HEK293 (cell line): ENCODE results near the gene TMEM140.

Experiments used
- BCL11A ChIP-seq: fragments of 450-650 bp; formaldehyde crosslinking; IDR thresholded peaks from 2 replicates; pipeline ENCODE4 v1.5.1; 2016; ENCODE audit warnings: low read depth, missing biosample characterization, missing genetic modification characterization
- BCL6B ChIP-seq: fragments of 450-650 bp; formaldehyde crosslinking; IDR thresholded peaks from 2 replicates; pipeline ENCODE4 v1.5.1; 2017; ENCODE audit warnings: missing biosample characterization, missing genetic modification characterization
- FEZF1 ChIP-seq: fragments of 450-650 bp; formaldehyde crosslinking; IDR thresholded peaks from 2 replicates; pipeline ENCODE4 v1.5.1; 2016; ENCODE audit warnings: missing biosample characterization, missing genetic modification characterization
- GLI2 ChIP-seq: fragments of 450-650 bp; formaldehyde crosslinking; IDR thresholded peaks from 2 replicates; pipeline ENCODE4; 2017; ENCODE audit warnings: missing biosample characterization, missing genetic modification characterization, low read depth, borderline replicate concordance
- KLF7 ChIP-seq: fragments of 450-650 bp; formaldehyde crosslinking; IDR thresholded peaks from 2 replicates; pipeline ENCODE4 v1.5.1; 2016; ENCODE audit warnings: missing biosample characterization, missing genetic modification characterization, borderline replicate concordance
- PRDM10 ChIP-seq: fragments of 450-650 bp; formaldehyde crosslinking; IDR thresholded peaks from 2 replicates; pipeline ENCODE4 v1.5.1; 2016; ENCODE audit warnings: missing biosample characterization, missing genetic modification characterization
- SP7 ChIP-seq: fragments of 450-650 bp; formaldehyde crosslinking; IDR thresholded peaks from 2 replicates; pipeline ENCODE4 v1.5.1; 2016; ENCODE audit warnings: missing biosample characterization, missing genetic modification characterization
- ZBTB44 ChIP-seq: fragments of 450-650 bp; IDR thresholded peaks from 2 replicates; pipeline ENCODE4 v1.5.1; 2018; ENCODE audit warnings: missing biosample characterization, mild to moderate bottlenecking, missing genetic modification characterization
- ZNF121 ChIP-seq: fragments of 450-650 bp; formaldehyde crosslinking; IDR thresholded peaks from 2 replicates; pipeline ENCODE4 v1.5.1; 2016; ENCODE audit warnings: missing biosample characterization, missing genetic modification characterization
- ZNF146 ChIP-seq: fragments of 450-650 bp; formaldehyde crosslinking; IDR thresholded peaks from 2 replicates; pipeline ENCODE4 v1.5.1; 2016; ENCODE audit warnings: missing biosample characterization, missing genetic modification characterization
- ZNF155 ChIP-seq: fragments of 450-650 bp; formaldehyde crosslinking; IDR thresholded peaks from 2 replicates; pipeline ENCODE4 v1.5.1; 2016; ENCODE audit warnings: missing biosample characterization, missing genetic modification characterization
- ZNF175 ChIP-seq: fragments of 450-650 bp; formaldehyde crosslinking; IDR thresholded peaks from 2 replicates; pipeline ENCODE4 v1.5.1; 2016; ENCODE audit warnings: missing biosample characterization, missing genetic modification characterization
- ZNF184 ChIP-seq: fragments of 450-650 bp; IDR thresholded peaks from 2 replicates; pipeline ENCODE4 v1.5.1; 2018; ENCODE audit warnings: missing biosample characterization, mild to moderate bottlenecking, missing genetic modification characterization
- ZNF221 ChIP-seq: fragments of 450-650 bp; formaldehyde crosslinking; IDR thresholded peaks from 2 replicates; pipeline ENCODE4 v1.5.1; 2017; ENCODE audit warnings: missing biosample characterization, missing genetic modification characterization, borderline replicate concordance
- ZNF274 ChIP-seq, 2 experiments: fragments of 200-500 bp in 1 of 2; fragments of 450-650 bp in 1 of 2; sonication (Bioruptor generic) in 1 of 2; formaldehyde crosslinking in 1 of 2; IDR thresholded peaks; 2 replicates each; pipeline versions ENCODE4 v1.5.1 to v1.6.1; 2014 to 2016; ENCODE audit warnings: borderline replicate concordance in 1 of 2, inconsistent platforms in 1 of 2, low read length in 1 of 2, missing biosample characterization in 1 of 2, missing genetic modification characterization in 1 of 2
- ZNF311 ChIP-seq: fragments of 450-650 bp; formaldehyde crosslinking; IDR thresholded peaks from 2 replicates; pipeline ENCODE4 v1.5.1; 2017; ENCODE audit warnings: missing biosample characterization, missing genetic modification characterization, borderline replicate concordance
- ZNF366 ChIP-seq: fragments of 450-650 bp; formaldehyde crosslinking; conservative IDR thresholded peaks from 2 replicates; pipeline ENCODE4 v1.5.1; 2016; ENCODE audit warnings: missing biosample characterization, missing genetic modification characterization
- ZNF416 ChIP-seq: fragments of 450-650 bp; formaldehyde crosslinking; IDR thresholded peaks from 2 replicates; pipeline ENCODE4 v1.5.1; 2016; ENCODE audit warnings: missing biosample characterization, missing genetic modification characterization
- ZNF473 ChIP-seq: fragments of 450-650 bp; formaldehyde crosslinking; IDR thresholded peaks from 2 replicates; pipeline ENCODE4 v1.5.1; 2017; ENCODE audit warnings: missing biosample characterization, missing genetic modification characterization
- ZNF501 ChIP-seq: fragments of 450-650 bp; formaldehyde crosslinking; IDR thresholded peaks from 2 replicates; pipeline ENCODE4 v1.5.1; 2016; ENCODE audit warnings: missing biosample characterization, missing genetic modification characterization
- ZNF529 ChIP-seq: fragments of 450-650 bp; formaldehyde crosslinking; IDR thresholded peaks from 2 replicates; pipeline ENCODE4 v1.5.1; 2017; ENCODE audit warnings: missing genetic modification characterization, missing biosample characterization; ENCODE audit not compliant: insufficient replicate concordance
- ZNF549 ChIP-seq: fragments of 450-650 bp; IDR thresholded peaks from 2 replicates; pipeline ENCODE4 v1.5.1; 2018; ENCODE audit warnings: missing biosample characterization, missing genetic modification characterization, mild to moderate bottlenecking, inconsistent platforms, moderate library complexity
- ZNF610 ChIP-seq: fragments of 450-650 bp; formaldehyde crosslinking; IDR thresholded peaks from 2 replicates; pipeline ENCODE4 v1.5.1; 2016; ENCODE audit warnings: missing biosample characterization, missing genetic modification characterization, borderline replicate concordance
- ZNF660 ChIP-seq: fragments of 450-650 bp; IDR thresholded peaks from 2 replicates; pipeline ENCODE4 v1.5.1; 2018; ENCODE audit warnings: missing biosample characterization, mild to moderate bottlenecking, missing genetic modification characterization
- ZNF692 ChIP-seq: fragments of 450-650 bp; formaldehyde crosslinking; IDR thresholded peaks from 2 replicates; pipeline ENCODE4 v1.5.1; 2016; ENCODE audit warnings: missing biosample characterization, missing genetic modification characterization
- ZNF76 ChIP-seq: fragments of 450-650 bp; formaldehyde crosslinking; IDR thresholded peaks from 2 replicates; pipeline ENCODE4; 2016; ENCODE audit warnings: low read depth, missing biosample characterization, missing genetic modification characterization, borderline replicate concordance
- ZNF776 ChIP-seq: fragments of 450-650 bp; formaldehyde crosslinking; IDR thresholded peaks from 2 replicates; pipeline ENCODE4 v1.5.0; 2017; ENCODE audit warnings: missing biosample characterization, missing genetic modification characterization, borderline replicate concordance
- ZNF777 ChIP-seq: fragments of 450-650 bp; formaldehyde crosslinking; IDR thresholded peaks from 2 replicates; pipeline ENCODE4 v1.5.1; 2017; ENCODE audit warnings: missing biosample characterization, missing genetic modification characterization, borderline replicate concordance
- ZNF843 ChIP-seq: fragments of 450-650 bp; formaldehyde crosslinking; IDR thresholded peaks from 2 replicates; pipeline ENCODE4 v1.5.1; 2016; ENCODE audit warnings: missing biosample characterization, missing genetic modification characterization
- ZSCAN18 ChIP-seq: fragments of 450-650 bp; formaldehyde crosslinking; IDR thresholded peaks from 2 replicates; pipeline ENCODE4 v1.5.1; 2016; ENCODE audit warnings: missing biosample characterization, missing genetic modification characterization

Gene TMEM140

GRCh38 chr7:135170274-135170997 lies 22.6 kb downstream of the TMEM140 start, which contains the start of gene CYREN (continued):
- TF ChIP-seq ZNF692 (tag by site-specific recombination) (peak; percentile 97), BCL11A (no peak), ZNF155 (tag by site-specific recombination) (no peak), ZNF76 (tag by site-specific recombination) (peak; percentile 72), ZNF184 (tag by site-specific recombination) (no peak), ZNF501 (peak; percentile 91), KLF7 (tag by site-specific recombination) (peak; percentile 37; the same call in 1 of the 2 replicates), PRDM10 (tag by site-specific recombination) (peak; percentile 93), GLI2 (tag by site-specific recombination) (no peak), ZNF549 (no peak), ZNF175 (tag by site-specific recombination) (no peak), ZNF311 (tag by site-specific recombination) (no peak), ZSCAN18 (tag by site-specific recombination) (no peak), ZNF274 (IDR thresholded peaks at IDR 0.05; ENCODE audit: low read length) (no peak), ZNF274 (tag by site-specific recombination; IDR thresholded peaks at IDR 0.05; ENCODE audit: borderline replicate concordance) (no peak), ZNF529 (tag by site-specific recombination) (no peak), SP7 (tag by site-specific recombination) (peak; percentile 79), ZNF610 (tag by site-specific recombination) (peak; percentile 89), ZNF843 (0 out of 2 replicates have a peak, but pooled peaks have one; percentile 50), ZNF121 (peak; percentile 34; the same call in 1 of the 2 replicates), FEZF1 (tag by site-specific recombination) (no peak), ZNF146 (no peak; the same call in 1 of the 2 replicates), ZNF221 (no peak), ZNF776 (tag by site-specific recombination) (no peak), ZBTB44 (tag by site-specific recombination) (no peak), ZNF366 (tag by site-specific recombination) (no peak), ZNF777 (tag by site-specific recombination) (no peak), ZNF473 (tag by site-specific recombination) (no peak), BCL6B (tag by site-specific recombination) (no peak), ZNF416 (tag by site-specific recombination) (no peak), ZNF660 (peak; percentile 80; the same call in 1 of the 2 replicates)
